Muscle layer of colon (tissue), 2 donors: ENCODE measurements around the gene CCL13.

Experiments
- H3K27ac ChIP-seq: one replicate; pipeline ENCODE4 v1.7.0; 2013; ENCODE audit warnings: low read depth, mild to moderate bottlenecking, low read length, moderate library complexity
- H3K27me3 ChIP-seq, 2 donors: one replicate each; pipeline ENCODE4 v1.7.0; 2013; ENCODE audit warnings: low read length in 2 of 2, mild to moderate bottlenecking in 2 of 2; ENCODE audit not compliant: insufficient read depth in 2 of 2, control insufficient read depth in 1 of 2
- H3K36me3 ChIP-seq: one replicate; pipeline ENCODE4 v1.7.0; 2013; ENCODE audit warnings: mild to moderate bottlenecking, low read length; ENCODE audit not compliant: insufficient read depth
- H3K4me1 ChIP-seq: one replicate; pipeline ENCODE4 v1.7.0; 2013; ENCODE audit warnings: mild to moderate bottlenecking, low read length; ENCODE audit not compliant: insufficient read depth
- H3K4me3 ChIP-seq, 2 donors: one replicate each; pipeline ENCODE4 v1.7.0; 2013; ENCODE audit warnings: low read length in 2 of 2, low read depth in 1 of 2, mild to moderate bottlenecking in 1 of 2, moderate library complexity in 1 of 2
- H3K9ac ChIP-seq: one replicate; pipeline ENCODE4 v1.7.0; 2013; ENCODE audit warnings: low read length
- H3K9me3 ChIP-seq: one replicate; pipeline ENCODE4 v1.7.0; 2013; ENCODE audit warnings: mild to moderate bottlenecking, low read length
- donor health status: abdominal sarcoma.
- donor health status: Adenocarcinoma of cecum.

Gene CCL13

DNA sequence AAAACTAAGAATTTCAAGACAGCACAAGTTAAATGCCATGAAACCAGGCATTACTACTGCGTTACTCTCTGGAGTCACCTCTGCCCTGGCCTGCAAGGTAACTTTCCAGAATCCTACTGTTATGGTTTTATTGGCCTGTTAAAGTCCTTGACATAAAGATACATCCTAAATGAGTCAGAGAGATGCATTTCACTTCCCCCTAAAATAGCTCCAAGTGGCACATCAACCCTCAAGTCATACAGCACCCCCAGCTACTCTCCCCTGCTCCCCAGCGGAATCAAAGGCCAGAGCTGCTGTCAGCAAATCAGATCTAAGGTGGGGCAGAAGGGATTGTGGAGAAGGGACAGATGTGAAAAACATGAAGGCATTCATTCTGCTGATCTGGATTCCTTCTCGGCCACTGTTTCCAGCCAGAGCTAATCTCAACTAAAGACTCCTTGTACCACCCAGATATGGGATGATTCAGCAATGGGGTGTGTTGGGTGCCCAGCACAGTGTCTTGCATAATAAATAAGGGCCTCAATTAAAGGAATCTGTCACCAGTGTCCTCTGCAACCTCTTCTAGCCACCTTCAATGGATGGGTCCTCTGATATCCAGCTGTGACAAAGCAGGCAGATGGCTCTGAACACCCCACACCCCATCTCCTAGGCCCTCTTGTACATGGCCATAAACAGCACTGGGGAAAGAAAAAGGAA, 15.3 kb downstream of the CCL13 start:
- Histone ChIP-seq H3K4me1 (no peaks in the 10 kb centered on the region), H3K9ac (no peak overlapping the region), H3K27me3 (no peaks in the 10 kb centered on the region), H3K9me3 (no peaks in the 10 kb centered on the region), H3K4me3 (no peak overlapping the region), H3K36me3 (no peaks in the 10 kb centered on the region), H3K27ac (no peak overlapping the region)

DNA sequence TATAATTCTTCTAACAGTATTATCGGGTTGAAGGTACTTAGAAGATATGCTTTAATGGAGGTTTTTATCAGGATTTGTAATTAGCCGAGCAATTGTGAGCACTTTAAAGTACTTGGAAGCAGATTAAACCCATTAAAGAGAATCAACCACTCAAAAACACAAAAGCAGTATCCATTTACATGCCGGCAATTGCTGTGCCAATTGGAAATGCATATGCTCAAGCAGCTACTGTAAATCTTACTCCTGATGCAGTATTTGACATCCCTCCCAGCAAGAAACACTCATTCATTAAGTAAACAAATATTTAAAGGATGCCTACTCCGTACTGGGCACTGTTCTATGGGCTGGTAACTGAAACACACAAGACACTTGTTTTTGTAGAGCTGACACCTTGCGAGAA, 18.2 kb downstream of the CCL13 start:
- Histone ChIP-seq H3K9me3 (no peaks in the 10 kb centered on the region), H3K27ac (no peak overlapping the region), H3K4me1 (no peaks in the 10 kb centered on the region), H3K4me3 (no peak overlapping the region), H3K9ac (no peak overlapping the region), H3K27me3 (no peaks in the 10 kb centered on the region), H3K36me3 (no peaks in the 10 kb centered on the region)

DNA sequence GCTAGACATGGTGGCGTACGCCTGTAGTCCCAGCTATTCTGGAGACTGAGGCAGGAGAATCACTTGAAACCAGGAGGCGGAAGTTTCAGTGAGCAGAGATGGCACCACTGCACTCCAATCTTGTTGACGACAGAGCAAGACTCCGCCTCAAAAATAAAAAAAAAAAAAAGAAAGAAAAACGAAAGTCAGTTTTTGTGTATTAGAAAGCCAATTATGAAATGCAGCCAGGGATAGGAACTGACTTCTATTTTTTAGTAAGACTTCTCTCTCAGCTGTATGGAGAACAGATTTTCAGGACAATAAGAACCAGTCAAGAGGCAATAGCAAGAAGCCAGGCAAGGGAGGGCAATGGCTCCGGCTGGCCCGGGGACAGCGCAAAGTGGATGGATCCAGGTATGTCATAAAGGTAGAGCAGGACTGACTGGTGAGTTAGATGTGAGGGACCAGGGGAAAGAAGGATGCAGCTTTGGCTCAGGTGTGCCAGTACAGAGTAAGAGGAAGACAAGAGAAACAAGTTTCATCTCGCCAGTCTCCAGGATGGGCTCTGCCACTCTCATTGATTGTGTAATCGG, 19.2 kb downstream of the CCL13 start:
- H3K4me1 ChIP-seq, result no peaks in the 10 kb centered on the region
- no peak overlapping the region for H3K9ac ChIP-seq
- H3K27ac ChIP-seq, result no peak overlapping the region
- H3K36me3 ChIP-seq, result no peaks in the 10 kb centered on the region
- no peaks in the 10 kb centered on the region for H3K9me3 ChIP-seq
- H3K27me3 ChIP-seq, result no peaks in the 10 kb centered on the region
- H3K4me3 ChIP-seq, result no peak overlapping the region

DNA sequence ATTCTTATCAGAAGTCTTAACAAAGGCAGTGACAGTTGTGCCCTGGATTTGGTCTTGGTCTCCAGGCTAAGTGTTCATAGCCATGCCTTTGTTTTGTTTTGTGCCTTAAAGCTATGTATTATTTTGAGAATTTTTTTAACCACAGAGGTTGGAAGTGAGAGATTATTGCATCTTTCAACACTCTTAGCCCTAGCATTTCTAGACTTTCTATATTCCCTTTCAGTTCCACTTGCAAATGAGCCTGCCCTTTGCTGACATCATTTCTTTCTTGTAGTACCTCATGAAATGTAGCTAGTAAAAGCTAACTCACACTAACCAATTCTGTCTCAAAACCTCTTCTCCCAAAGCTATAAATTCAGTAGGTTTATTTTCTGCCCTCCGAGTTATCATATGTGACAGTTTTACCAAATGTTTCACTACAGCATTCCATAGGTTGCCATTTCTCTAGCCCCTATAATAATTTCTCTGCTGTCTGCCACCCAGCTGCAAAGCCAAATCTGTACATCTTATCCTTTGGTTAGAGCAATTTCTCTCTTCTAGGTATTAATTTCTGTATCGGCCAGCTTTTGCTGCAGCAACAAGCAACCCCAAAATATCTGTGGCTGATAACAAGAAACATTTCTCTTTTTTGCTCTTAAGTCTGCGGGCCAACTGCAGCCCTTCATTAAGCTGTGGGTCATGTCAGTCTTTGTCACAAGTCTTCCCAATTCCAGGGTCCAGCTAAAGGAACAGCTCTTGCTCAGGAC, 21.0 kb downstream of the CCL13 start:
- no peak overlapping the region for H3K27ac ChIP-seq
- H3K4me3 ChIP-seq, result no peak overlapping the region
- no peaks in the 10 kb centered on the region for H3K9me3 ChIP-seq
- no peaks in the 10 kb centered on the region for H3K4me1 ChIP-seq
- no peaks in the 10 kb centered on the region for H3K36me3 ChIP-seq
- no peak overlapping the region for H3K9ac ChIP-seq
- no peaks in the 10 kb centered on the region for H3K27me3 ChIP-seq

DNA sequence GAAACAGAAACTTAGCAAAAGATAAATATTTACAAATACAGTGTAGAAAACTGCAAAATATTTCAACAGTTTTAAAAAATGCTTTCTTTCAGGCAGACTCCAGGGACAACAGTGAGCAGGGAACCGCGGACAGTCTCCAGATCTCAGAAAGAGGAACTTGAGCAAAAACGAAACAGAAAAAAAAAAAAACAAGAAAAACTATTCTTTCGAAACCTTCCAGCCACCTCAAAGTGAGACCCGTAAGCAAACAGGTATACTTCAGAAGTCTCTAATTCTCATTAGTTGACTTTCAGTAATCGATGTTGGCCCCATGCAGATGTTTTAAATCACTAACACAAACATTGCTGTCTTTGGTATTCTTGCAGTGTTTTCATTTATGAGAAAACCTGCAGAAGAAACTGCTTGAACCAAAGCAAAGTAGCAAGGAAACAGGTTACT, 22.4 kb downstream of the CCL13 start:
- Histone ChIP-seq H3K27ac (no peak overlapping the region), H3K9me3 (no peaks in the 10 kb centered on the region), H3K36me3 (no peaks in the 10 kb centered on the region), H3K27me3 (no peaks in the 10 kb centered on the region), H3K9ac (no peak overlapping the region), H3K4me1 (no peaks in the 10 kb centered on the region), H3K4me3 (no peak overlapping the region)

DNA sequence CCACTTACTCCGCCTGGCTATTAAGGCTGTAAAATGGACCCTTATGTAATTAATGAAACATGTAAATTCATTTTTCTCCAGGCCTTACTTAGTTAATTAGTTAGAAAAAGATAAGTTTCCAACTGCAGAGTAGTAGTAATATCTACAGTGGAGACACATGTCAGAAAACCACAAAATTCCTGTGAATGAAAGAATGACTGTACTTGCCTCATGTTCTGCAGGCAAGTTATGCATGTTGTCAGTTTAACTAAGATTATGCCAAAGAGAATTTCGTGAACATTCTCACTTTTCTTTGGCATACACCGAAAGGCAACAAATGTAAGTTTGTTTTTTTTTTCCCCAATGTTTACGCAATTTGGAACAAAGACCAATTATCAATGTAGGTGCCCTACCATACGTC, 23.6 kb downstream of the CCL13 start:
- no peak overlapping the region for H3K4me3 ChIP-seq
- H3K9me3 ChIP-seq, result no peaks in the 10 kb centered on the region
- H3K36me3 ChIP-seq, result no peaks in the 10 kb centered on the region
- H3K9ac ChIP-seq, result no peak overlapping the region
- H3K27me3 ChIP-seq, result no peaks in the 10 kb centered on the region
- H3K4me1 ChIP-seq, result no peaks in the 10 kb centered on the region
- H3K27ac ChIP-seq, result no peak overlapping the region

DNA sequence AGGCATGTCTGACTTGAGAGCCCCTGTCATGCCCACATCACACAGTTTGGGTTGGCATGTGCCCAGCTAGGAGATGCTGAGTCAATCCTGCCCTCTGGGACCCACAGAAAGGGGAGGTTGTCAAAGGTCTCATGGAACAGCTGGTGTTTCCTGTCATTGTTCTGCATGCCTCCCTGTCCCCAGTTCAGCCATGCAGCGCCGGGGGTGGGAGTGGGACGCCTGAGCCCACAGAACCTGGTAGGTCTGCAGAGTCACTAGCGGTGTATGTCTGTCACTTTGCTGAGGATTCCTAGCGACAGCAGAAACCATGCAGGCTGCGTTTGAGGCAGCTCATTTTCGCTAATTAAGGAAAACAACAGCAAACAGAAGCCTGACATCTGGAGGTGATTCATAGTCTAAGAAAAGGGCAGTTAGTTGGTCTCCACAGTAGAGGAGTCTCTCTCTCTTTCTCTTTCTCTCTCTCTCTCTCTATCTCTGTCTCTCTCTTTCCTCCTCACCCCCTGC, 26.4 kb downstream of the CCL13 start:
- Histone ChIP-seq H3K4me3 (no peak overlapping the region), H3K36me3 (no peaks in the 10 kb centered on the region), H3K9me3 (no peaks in the 10 kb centered on the region), H3K27ac (no peak overlapping the region), H3K27me3 (no peaks in the 10 kb centered on the region), H3K9ac (no peak overlapping the region), H3K4me1 (no peaks in the 10 kb centered on the region)

DNA sequence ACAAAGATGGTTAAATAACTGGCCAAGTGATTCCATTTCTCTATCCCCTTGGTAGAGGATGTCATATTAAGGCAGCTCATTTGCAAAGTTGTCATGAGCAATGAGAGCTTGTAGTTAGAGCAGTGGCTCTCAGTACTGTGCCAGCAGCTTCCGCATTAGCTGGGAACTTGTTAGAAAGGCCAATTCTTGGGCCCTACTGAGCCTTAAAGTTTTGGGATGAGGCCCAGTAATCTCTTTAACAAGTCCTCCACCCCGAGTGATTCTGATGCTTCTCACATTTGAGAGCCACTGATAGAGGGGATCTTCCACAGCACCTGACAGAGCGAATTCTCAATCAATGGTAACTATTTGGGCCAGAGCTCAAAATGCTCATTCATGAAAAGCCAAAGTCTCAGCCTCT, 26.9 kb downstream of the CCL13 start:
- Histone ChIP-seq H3K27me3 (no peaks in the 10 kb centered on the region), H3K36me3 (no peaks in the 10 kb centered on the region), H3K9ac (no peak overlapping the region), H3K4me1 (no peaks in the 10 kb centered on the region), H3K27ac (no peak overlapping the region), H3K4me3 (no peak overlapping the region), H3K9me3 (no peaks in the 10 kb centered on the region)

DNA sequence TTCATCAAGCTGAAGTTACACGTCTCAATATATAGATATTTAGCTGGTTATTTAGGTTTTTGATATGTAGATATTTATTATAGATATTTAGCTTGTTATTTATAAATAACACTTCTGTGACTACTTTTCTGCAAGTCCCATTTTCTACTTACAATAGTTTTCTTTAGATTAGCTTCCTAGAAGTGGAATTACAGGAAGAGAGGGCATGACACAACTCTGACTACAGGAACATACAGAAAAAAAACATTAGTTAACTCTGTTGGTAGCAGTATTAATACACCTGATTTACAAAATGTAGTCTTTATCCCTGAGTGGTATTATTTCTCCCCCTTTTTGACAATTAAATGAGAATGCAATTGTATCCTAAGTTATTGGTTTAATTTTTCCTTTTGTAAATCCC, 28.0 kb downstream of the CCL13 start:
- Histone ChIP-seq H3K4me1 (no peaks in the 10 kb centered on the region), H3K36me3 (no peaks in the 10 kb centered on the region), H3K9me3 (no peaks in the 10 kb centered on the region), H3K27ac (no peak overlapping the region), H3K9ac (no peak overlapping the region), H3K4me3 (no peak overlapping the region), H3K27me3 (no peaks in the 10 kb centered on the region)

DNA sequence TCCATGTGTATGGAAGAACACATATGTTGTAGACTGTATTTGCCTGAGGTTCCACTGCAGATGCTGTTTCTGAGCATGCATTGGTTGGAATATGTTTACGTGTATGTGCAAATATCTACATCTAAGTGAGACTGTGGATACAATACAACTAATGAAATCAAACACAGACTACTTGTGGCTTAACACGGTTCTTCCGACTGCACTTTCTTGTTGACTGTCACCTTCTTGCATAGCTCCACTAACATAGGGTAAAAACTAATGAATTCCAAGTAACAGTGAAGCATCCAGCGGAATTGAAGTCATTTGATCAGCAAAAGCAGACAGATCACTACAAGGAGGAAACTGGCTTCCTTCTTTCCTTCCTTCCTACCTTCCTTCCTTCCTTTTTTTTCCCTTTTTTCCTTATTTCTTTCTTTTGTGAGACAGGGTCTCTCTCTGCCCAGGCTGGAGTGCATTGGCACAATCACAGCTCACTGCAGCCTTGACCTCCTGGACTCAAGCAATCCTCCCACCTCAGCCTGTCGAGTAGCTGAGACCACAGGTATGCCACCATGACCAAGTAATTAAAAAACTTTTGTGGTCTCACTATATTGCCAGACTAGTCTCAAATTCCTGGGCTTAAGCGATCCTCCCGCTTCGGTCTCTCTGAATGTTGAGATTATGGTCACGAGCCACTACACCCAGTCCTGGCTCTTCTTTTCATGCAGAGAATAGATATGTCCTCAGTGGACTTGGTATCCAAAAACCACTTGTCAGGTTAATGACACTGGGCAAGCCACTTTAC, 28.7 kb downstream of the CCL13 start:
- H3K27me3 ChIP-seq, result no peaks in the 10 kb centered on the region
- no peaks in the 10 kb centered on the region for H3K36me3 ChIP-seq
- H3K4me1 ChIP-seq, result no peaks in the 10 kb centered on the region
- H3K27ac ChIP-seq, result no peak overlapping the region
- H3K9me3 ChIP-seq, result no peaks in the 10 kb centered on the region
- no peak overlapping the region for H3K4me3 ChIP-seq
- H3K9ac ChIP-seq, result no peak overlapping the region

DNA sequence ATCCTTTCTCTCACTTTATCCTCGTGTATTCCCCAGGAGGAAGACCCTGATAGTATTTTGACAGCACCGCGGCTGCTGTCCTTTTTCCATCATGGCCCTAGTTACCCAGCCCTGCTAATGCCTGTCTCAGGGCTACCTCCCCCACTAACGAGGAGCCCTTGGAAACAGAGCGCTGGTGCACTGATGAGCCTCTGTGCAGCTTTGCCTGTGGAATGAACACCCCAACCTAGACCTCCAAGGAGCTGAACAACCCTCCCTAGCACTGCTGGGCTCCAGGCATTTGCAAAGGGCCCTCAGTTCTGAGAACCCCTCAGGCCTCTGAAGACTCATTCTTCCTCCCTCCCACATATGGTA, 30.0 kb downstream of the CCL13 start:
- no peaks in the 10 kb centered on the region for H3K4me1 ChIP-seq
- no peak overlapping the region for H3K4me3 ChIP-seq
- no peak overlapping the region for H3K9ac ChIP-seq
- H3K27ac ChIP-seq, result no peak overlapping the region
- H3K9me3 ChIP-seq, result no peaks in the 10 kb centered on the region
- no peaks in the 10 kb centered on the region for H3K27me3 ChIP-seq
- no peaks in the 10 kb centered on the region for H3K36me3 ChIP-seq
